ENCODE results near the gene BLOC1S1. TPM values are rescaled to one million over a fixed set of nuclear protein-coding genes. Genes with fewer than 3 reads are reported as not detected.

Gene BLOC1S1
- total RNA-seq, 2 experiments from 2014 or later: 164 to 181 TPM

GRCh38 chr12:55685671-55686070, 30.2 kb upstream of the BLOC1S1 start:
- DNase-seq: no peak
- Mint-ChIP-seq H3K36me3 (ENCODE audit: low read depth) (no peaks in the 10 kb centered on the region), H3K4me3 (no peak overlapping the region), H3K27me3 (peaks cover 17% of the 10 kb centered on the region), H3K4me1 (peaks cover 5% of the 10 kb centered on the region), H3K27ac (no peak overlapping the region), H3K9me3 (no peaks in the 10 kb centered on the region)
- ChIA-PET POLR2A (no interaction called here), CTCF (no interaction called here)

- Mint-ChIP-seq H3K27ac (no peak overlapping the region), H3K9me3 (no peaks in the 10 kb centered on the region), H3K36me3 (ENCODE audit: low read depth) (no peaks in the 10 kb centered on the region), H3K4me1 (no peaks in the 10 kb centered on the region), H3K27me3 (peaks cover 9% of the 10 kb centered on the region), H3K4me3 (no peak overlapping the region)
- no peak for DNase-seq
- ChIA-PET CTCF (no interaction called here), POLR2A (no interaction called here)
Observed at GRCh38 chr12:55686366-55687010, 29.4 kb upstream of the BLOC1S1 start.

DNA sequence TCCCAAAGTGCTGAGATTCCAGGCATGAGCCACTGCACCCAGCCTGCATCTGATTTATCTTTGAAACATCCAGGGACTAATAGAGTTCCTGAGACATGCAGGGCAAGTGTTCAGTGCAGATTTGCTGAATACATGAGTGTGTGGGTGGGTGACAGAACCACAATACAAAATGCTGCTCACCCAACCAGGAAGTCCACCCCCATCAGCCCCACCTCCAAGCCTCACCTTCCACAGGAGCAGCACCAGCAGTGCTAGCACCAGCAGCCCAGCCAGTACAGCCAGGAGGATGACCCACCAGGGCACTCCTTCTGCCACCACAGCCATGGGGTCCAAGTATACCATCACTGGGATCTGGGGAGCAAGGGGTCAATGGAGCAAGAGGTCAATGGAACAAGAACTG, 28.1 kb upstream of the BLOC1S1 start:
- no peaks in the 10 kb centered on the region for H3K36me3 Mint-ChIP-seq (ENCODE audit: low read depth)
- no peak overlapping the region for H3K4me3 Mint-ChIP-seq
- ChIA-PET POLR2A (no interaction called here), CTCF (interaction anchor here (1.5 kb wide), 1 partner anchor 18 kb away, joined by 3 read pairs; no protein-coding TSS in a partner anchor)
- no peak for DNase-seq
- H3K27me3 Mint-ChIP-seq: peaks cover 3% of the 10 kb centered on the region
- H3K4me1 Mint-ChIP-seq: no peaks in the 10 kb centered on the region
- no peaks in the 10 kb centered on the region for H3K9me3 Mint-ChIP-seq
- H3K27ac Mint-ChIP-seq: no peak overlapping the region

- H3K27ac Mint-ChIP-seq: no peak overlapping the region
- CTCF ChIA-PET: interaction anchor here (1.1 to 1.5 kb wide), 2 partner anchors 17 to 45 kb away, joined by 3 read pairs; no protein-coding TSS in a partner anchor
Observed at GRCh38 chr12:55688716-55689655, 26.9 kb upstream of the BLOC1S1 start.

GRCh38 chr12:55692631-55693322, 23.1 kb upstream of the BLOC1S1 start:
- Mint-ChIP-seq H3K27ac (no peak overlapping the region), H3K4me3 (no peak overlapping the region), H3K4me1 (no peaks in the 10 kb centered on the region), H3K36me3 (ENCODE audit: low read depth) (no peaks in the 10 kb centered on the region), H3K27me3 (no peaks in the 10 kb centered on the region), H3K9me3 (no peaks in the 10 kb centered on the region)
- DNase-seq: no peak
- ChIA-PET CTCF (no interaction called here), POLR2A (no interaction called here)

More at GRCh38 chr12:55688716-55689655, 26.9 kb upstream of the BLOC1S1 start:
- no peaks in the 10 kb centered on the region for H3K27me3 Mint-ChIP-seq
- H3K36me3 Mint-ChIP-seq (ENCODE audit: low read depth): no peaks in the 10 kb centered on the region
- POLR2A ChIA-PET: no interaction called here
- H3K9me3 Mint-ChIP-seq: no peaks in the 10 kb centered on the region
- no peaks in the 10 kb centered on the region for H3K4me1 Mint-ChIP-seq
- no peak overlapping the region for H3K4me3 Mint-ChIP-seq
- DNase-seq: no peak

- ChIA-PET CTCF (no interaction called here), POLR2A (no interaction called here)
- DNase-seq: no peak
- Mint-ChIP-seq H3K4me1 (no peaks in the 10 kb centered on the region), H3K36me3 (ENCODE audit: low read depth) (no peaks in the 10 kb centered on the region), H3K27me3 (no peaks in the 10 kb centered on the region), H3K27ac (no peak overlapping the region), H3K9me3 (no peaks in the 10 kb centered on the region), H3K4me3 (no peak overlapping the region)
Observed at GRCh38 chr12:55693323-55694187, 22.3 kb upstream of the BLOC1S1 start.

DNA sequence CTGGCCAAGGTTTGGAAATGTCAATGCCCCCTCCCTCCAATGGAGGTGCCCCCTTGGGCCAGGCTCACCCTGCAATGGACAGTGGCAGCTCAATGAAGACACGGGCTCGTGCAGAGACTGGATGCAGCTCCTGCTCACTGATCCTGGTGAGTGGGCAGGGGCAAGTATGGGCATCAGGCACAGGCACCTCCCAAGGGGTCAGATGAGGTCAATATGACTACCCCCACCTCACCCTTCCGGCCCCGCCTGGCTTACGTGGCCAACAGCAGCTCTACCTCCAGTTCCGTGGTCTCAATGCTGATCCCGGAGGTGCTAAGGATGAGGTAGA, 21.7 kb upstream of the BLOC1S1 start:
- Mint-ChIP-seq H3K4me3 (no peak overlapping the region), H3K4me1 (no peaks in the 10 kb centered on the region), H3K27ac (no peak overlapping the region), H3K27me3 (no peaks in the 10 kb centered on the region), H3K9me3 (no peaks in the 10 kb centered on the region), H3K36me3 (ENCODE audit: low read depth) (no peaks in the 10 kb centered on the region)
- POLR2A ChIA-PET: no interaction called here
- CTCF ChIA-PET: no interaction called here
- DNase-seq: no peak

DNA sequence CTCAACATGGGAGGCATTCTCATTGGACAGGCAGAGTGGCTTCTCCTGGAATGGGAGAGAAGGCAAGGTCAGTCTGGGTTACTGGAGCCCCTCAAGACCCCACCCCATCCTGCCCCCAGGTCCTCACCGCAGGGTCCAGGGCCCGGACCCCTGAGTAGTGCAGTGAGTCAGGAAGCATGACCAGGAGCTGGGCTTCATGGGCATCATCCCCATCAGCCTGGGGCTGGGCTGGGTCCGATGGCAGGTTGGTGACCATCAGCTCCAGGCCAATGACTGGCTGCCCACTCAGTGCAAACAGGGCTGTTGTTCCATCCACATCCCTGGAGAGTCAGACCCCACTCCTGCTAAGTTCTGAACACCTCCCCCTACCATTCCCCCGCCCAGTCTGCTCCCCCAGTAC, 21.2 kb upstream of the BLOC1S1 start:
- CTCF ChIA-PET: no interaction called here
- DNase-seq: no peak
- Mint-ChIP-seq H3K27me3 (no peaks in the 10 kb centered on the region), H3K4me3 (no peak overlapping the region), H3K9me3 (no peaks in the 10 kb centered on the region), H3K36me3 (ENCODE audit: low read depth) (no peaks in the 10 kb centered on the region), H3K27ac (no peak overlapping the region), H3K4me1 (no peaks in the 10 kb centered on the region)
- POLR2A ChIA-PET: no interaction called here

GRCh38 chr12:55695349-55695748, 20.5 kb upstream of the BLOC1S1 start:
- Mint-ChIP-seq H3K27ac (no peak overlapping the region), H3K4me1 (no peaks in the 10 kb centered on the region), H3K9me3 (no peaks in the 10 kb centered on the region), H3K27me3 (no peaks in the 10 kb centered on the region), H3K4me3 (no peak overlapping the region), H3K36me3 (ENCODE audit: low read depth) (no peaks in the 10 kb centered on the region)
- ChIA-PET POLR2A (no interaction called here), CTCF (interaction anchor here (0.5 to 1.1 kb wide), 2 partner anchors 17 to 1242 kb away, joined by 3 read pairs; no protein-coding TSS in a partner anchor)
- DNase-seq: no peak

DNA sequence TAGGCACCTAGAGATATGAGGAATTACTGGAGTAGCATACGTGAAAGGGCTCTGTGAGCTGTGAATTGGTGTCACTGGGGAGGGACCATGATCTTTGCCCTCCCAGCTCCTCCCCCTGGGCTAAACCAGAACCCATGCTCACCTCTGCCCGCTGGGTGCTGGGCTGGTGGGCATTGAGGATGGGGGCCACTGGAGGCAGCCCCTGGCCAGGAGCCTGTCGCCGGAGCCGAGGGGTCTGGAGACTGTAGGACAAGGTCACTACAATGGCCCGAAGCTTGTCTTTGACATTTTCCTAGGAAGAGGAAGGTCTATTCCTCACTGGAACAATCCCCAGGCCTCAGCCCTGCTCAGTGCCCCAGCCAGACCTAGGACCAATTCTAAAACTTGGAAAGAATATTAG, 19.7 kb upstream of the BLOC1S1 start:
- H3K27me3 Mint-ChIP-seq: no peaks in the 10 kb centered on the region
- ChIA-PET CTCF (interaction anchor here (1.1 kb wide), 1 partner anchor 18 kb away, joined by 3 read pairs; no protein-coding TSS in a partner anchor), POLR2A (no interaction called here)
- H3K4me3 Mint-ChIP-seq: no peak overlapping the region
- H3K4me1 Mint-ChIP-seq: no peaks in the 10 kb centered on the region
- H3K27ac Mint-ChIP-seq: no peak overlapping the region
- H3K9me3 Mint-ChIP-seq: no peaks in the 10 kb centered on the region
- no peak for DNase-seq
- no peaks in the 10 kb centered on the region for H3K36me3 Mint-ChIP-seq (ENCODE audit: low read depth)

DNA sequence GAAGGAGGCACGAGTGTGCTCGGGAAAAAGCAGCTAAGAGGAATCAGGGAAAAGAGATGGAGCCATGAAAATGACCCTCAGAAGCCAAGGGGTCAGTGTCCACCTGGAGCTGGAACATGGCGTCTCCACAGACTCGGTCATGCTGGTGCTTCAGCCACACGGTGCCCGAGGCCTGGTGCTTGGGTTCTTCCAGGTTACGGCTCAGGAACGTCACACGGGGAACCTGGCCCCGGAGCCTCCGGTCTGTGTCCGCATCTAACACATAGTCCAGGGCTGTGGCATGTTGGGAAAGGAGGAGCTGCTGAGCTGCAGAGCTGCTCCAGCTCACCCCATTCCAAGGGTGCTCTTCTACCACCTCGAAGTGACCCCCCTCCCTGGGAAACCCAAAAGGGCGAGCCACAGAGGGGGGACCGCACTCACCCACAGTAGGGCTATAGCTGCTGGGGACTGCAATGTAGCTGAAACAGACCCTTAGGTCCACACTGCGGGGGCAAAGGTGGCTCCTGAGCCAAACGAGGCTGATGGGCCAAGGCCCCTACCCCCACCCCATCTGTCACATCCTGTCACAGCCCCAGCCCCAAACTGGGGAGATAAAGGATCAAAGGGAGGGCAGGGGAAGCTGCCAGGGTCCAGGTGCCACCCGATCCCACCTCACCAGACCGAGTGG, 18.9 kb upstream of the BLOC1S1 start:
- ChIA-PET CTCF (no interaction called here), POLR2A (no interaction called here)
- no peaks in the 10 kb centered on the region for H3K36me3 Mint-ChIP-seq (ENCODE audit: low read depth)
- no peak overlapping the region for H3K4me3 Mint-ChIP-seq
- no peaks in the 10 kb centered on the region for H3K4me1 Mint-ChIP-seq
- DNase-seq: no peak
- H3K27ac Mint-ChIP-seq: no peak overlapping the region
- H3K9me3 Mint-ChIP-seq: no peaks in the 10 kb centered on the region
- no peaks in the 10 kb centered on the region for H3K27me3 Mint-ChIP-seq

- Mint-ChIP-seq H3K36me3 (ENCODE audit: low read depth) (no peaks in the 10 kb centered on the region), H3K4me3 (no peak overlapping the region), H3K27me3 (no peaks in the 10 kb centered on the region), H3K9me3 (no peaks in the 10 kb centered on the region), H3K27ac (no peak overlapping the region), H3K4me1 (no peaks in the 10 kb centered on the region)
- ChIA-PET POLR2A (no interaction called here), CTCF (no interaction called here)
- no peak for DNase-seq
Observed at GRCh38 chr12:55697686-55698085, 18.2 kb upstream of the BLOC1S1 start.
